Measurements from ENCODE around the gene METTL9.
"Not testable (repeated sequence)": the region's sequence is repeated elsewhere in the genome, so short reads cannot be mapped to it uniquely, and the experiment has no call there.

GRCh38 chr16:21588593-21588992, 10.8 kb upstream of the METTL9 start:
- TF ChIP-seq CTCF (conservative IDR thresholded peaks at IDR 0.05; ENCODE audit: low read length); EZH2phosphoT487 (IDR thresholded peaks at IDR 0.05; ENCODE audit: borderline replicate concordance): not testable (repeated sequence)

All from Loucy (cell line).